Upper lobe of right lung (tissue), 1 donor: Measurements from ENCODE around the gene KCND3. TPM values are rescaled to one million over a fixed set of nuclear protein-coding genes. Genes with fewer than 3 reads are reported as not detected.

Experiments
- ATAC-seq: fragments of 200-7000 bp; cut with Tn5 transposase; one replicate; pipeline ENCODE4 v1.9.1; 2020; ENCODE audit warnings: mild to moderate bottlenecking, moderate library complexity
- DNase-seq: peaks from one replicate; pipeline ENCODE4 v3.0.0-alpha.2; 2020
- H3K27ac ChIP-seq: fragments of 200-600 bp; one replicate; pipeline ENCODE4 v1.8.0; 2022
- H3K27me3 ChIP-seq: fragments of 200-600 bp; one replicate; pipeline ENCODE4 v1.8.0; 2022; ENCODE audit warnings: mild to moderate bottlenecking
- H3K36me3 ChIP-seq: fragments of 200-600 bp; one replicate; pipeline ENCODE4 v1.8.0; 2022
- H3K4me1 ChIP-seq: fragments of 200-600 bp; one replicate; pipeline ENCODE4 v1.8.0; 2022
- H3K4me3 ChIP-seq: fragments of 200-600 bp; one replicate; pipeline ENCODE4 v1.8.0; 2022; ENCODE audit warnings: mild to moderate bottlenecking
- H3K9me3 ChIP-seq: fragments of 200-600 bp; one replicate; pipeline ENCODE4 v1.8.0; 2022
- CTCF ChIP-seq: fragments of 200-600 bp; IDR thresholded peaks from one replicate; pipeline ENCODE4 v1.8.0; 2022; ENCODE audit warnings: antibody characterized with exemption
- intact Hi-C: fragments of 100-400 bp; cut with DNase I; formaldehyde crosslinking; loops from one replicate; pipeline ENCODE4 v1.11.0; 2022
- total RNA-seq: library from RNA; stranded (reverse); fragmentation: NEBNext Ultra II Directional; extraction: Animal tissue kit (Norgen Biotek cat#: 25700); gene quantifications from one replicate; pipeline ENCODE4 v1.2.1, GENCODE V29; 2021
- donor health status: DM: no; HTN: yes; CAD: no; lungs with severe emphysema.

Gene KCND3
- total RNA-seq, 1 donor from 2014 or later: 6.3 TPM

- ATAC-seq (no peak), DNase-seq (no peak)
- no peaks in the 10 kb centered on the region for H3K9me3 ChIP-seq
- H3K27ac ChIP-seq: no peak overlapping the region
- no peaks in the 10 kb centered on the region for H3K4me1 ChIP-seq
- intact Hi-C loops: no loop called here
- H3K36me3 ChIP-seq: no peaks in the 10 kb centered on the region
- H3K4me3 ChIP-seq: no peak overlapping the region
- H3K27me3 ChIP-seq: no peaks in the 10 kb centered on the region
- TF ChIP-seq CTCF: no peak
Observed at GRCh38 chr1:111937147-111937725, 52.2 kb downstream of the KCND3 start.

GRCh38 chr1:111934106-111934852, 55.2 kb downstream of the KCND3 start:
- Histone ChIP-seq H3K27me3 (no peaks in the 10 kb centered on the region), H3K9me3 (no peaks in the 10 kb centered on the region), H3K4me1 (no peaks in the 10 kb centered on the region), H3K4me3 (no peak overlapping the region), H3K27ac (no peak overlapping the region), H3K36me3 (no peaks in the 10 kb centered on the region)
- TF ChIP-seq CTCF: no peak
- ATAC-seq (no peak), DNase-seq (no peak)
- intact Hi-C loops: no loop called here

GRCh38 chr1:111930356-111930755, 59.1 kb downstream of the KCND3 start:
- no peak for TF ChIP-seq CTCF
- Histone ChIP-seq H3K27ac (no peak overlapping the region), H3K9me3 (no peaks in the 10 kb centered on the region), H3K4me1 (no peaks in the 10 kb centered on the region), H3K36me3 (no peaks in the 10 kb centered on the region), H3K27me3 (no peaks in the 10 kb centered on the region), H3K4me3 (no peak overlapping the region)
- ATAC-seq: no peak
- DNase-seq: no peak
- intact Hi-C loops: no loop called here

- H3K4me3 ChIP-seq: no peak overlapping the region
- H3K9me3 ChIP-seq: no peaks in the 10 kb centered on the region
- intact Hi-C loops: no loop called here
- no peak overlapping the region for H3K27ac ChIP-seq
- H3K27me3 ChIP-seq: no peaks in the 10 kb centered on the region
- H3K4me1 ChIP-seq: no peaks in the 10 kb centered on the region
- ATAC-seq (no peak), DNase-seq (no peak)
- H3K36me3 ChIP-seq: no peaks in the 10 kb centered on the region
- TF ChIP-seq CTCF: no peak
Observed at GRCh38 chr1:111928531-111928930, 60.9 kb downstream of the KCND3 start.

- no peak for DNase-seq
- intact Hi-C loops: no loop called here
- ATAC-seq: no peak
- no peak for TF ChIP-seq CTCF
- H3K9me3 ChIP-seq: no peaks in the 10 kb centered on the region
- no peaks in the 10 kb centered on the region for H3K27me3 ChIP-seq
- no peaks in the 10 kb centered on the region for H3K4me1 ChIP-seq
- no peak overlapping the region for H3K27ac ChIP-seq
- H3K4me3 ChIP-seq: no peak overlapping the region
- no peaks in the 10 kb centered on the region for H3K36me3 ChIP-seq
Observed at GRCh38 chr1:111927652-111928051, 61.8 kb downstream of the KCND3 start.
